ENCODE measurements around the gene IRF5. TPM values are rescaled to one million over a fixed set of nuclear protein-coding genes. Genes with fewer than 3 reads are reported as not detected.

The IRF5 gene
- total RNA-seq, 1 experiment from 2014 or later, result not detected

DNA sequence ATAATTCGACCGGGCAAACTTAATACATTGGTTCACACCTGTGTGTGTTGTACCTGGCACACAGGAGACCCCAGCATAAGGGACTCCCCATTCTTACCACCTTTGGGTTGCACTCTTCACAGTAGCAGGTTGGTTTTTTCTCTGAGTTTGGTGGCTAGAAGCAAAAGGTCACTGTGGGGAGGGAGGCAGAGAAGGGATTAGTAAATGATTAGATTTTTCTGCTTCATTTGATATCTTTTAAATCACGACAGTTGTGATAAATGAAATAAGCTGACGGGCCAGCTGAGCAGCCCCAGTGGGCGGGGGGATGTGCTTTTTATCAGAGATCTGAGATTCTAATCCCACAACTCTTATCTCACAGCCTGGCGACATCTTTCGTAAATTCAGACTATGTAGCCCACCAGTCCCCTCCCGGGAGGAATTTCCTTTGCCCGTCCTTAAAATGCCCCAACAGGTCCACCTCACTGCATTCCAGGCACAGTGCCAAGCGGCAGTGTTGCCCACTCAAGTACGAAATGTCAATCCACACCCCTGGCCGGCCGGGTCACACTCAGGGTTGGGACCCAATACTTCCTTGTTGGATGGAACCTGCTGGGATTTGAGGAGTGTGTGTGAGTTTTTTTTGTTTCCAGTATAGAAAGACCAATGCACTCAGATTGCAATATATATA, 16.7 kb upstream of the IRF5 start:
- ChIA-PET CTCF (no interaction called here), POLR2A (ENCODE audit: low non-redundant PET) (no interaction called here)
- no peak for DNase-seq (ENCODE audit: low spot score)
- H3K27ac ChIP-seq (ENCODE audit: low read depth, low read length, poor library complexity, severe bottlenecking), result no peak overlapping the region
- BruUV-seq (replicated peaks), result no TSS peak
- no peak overlapping the region for H3K4me3 ChIP-seq (ENCODE audit: low read depth, low read length, poor library complexity, severe bottlenecking)
- no peaks in the 10 kb centered on the region for H3K4me1 ChIP-seq (ENCODE audit: insufficient read depth, low read length, poor library complexity, severe bottlenecking)
- no peaks in the 10 kb centered on the region for H3K36me3 ChIP-seq (ENCODE audit: insufficient read depth, low read length, poor library complexity, severe bottlenecking)
- TF ChIP-seq, protein P1, sequence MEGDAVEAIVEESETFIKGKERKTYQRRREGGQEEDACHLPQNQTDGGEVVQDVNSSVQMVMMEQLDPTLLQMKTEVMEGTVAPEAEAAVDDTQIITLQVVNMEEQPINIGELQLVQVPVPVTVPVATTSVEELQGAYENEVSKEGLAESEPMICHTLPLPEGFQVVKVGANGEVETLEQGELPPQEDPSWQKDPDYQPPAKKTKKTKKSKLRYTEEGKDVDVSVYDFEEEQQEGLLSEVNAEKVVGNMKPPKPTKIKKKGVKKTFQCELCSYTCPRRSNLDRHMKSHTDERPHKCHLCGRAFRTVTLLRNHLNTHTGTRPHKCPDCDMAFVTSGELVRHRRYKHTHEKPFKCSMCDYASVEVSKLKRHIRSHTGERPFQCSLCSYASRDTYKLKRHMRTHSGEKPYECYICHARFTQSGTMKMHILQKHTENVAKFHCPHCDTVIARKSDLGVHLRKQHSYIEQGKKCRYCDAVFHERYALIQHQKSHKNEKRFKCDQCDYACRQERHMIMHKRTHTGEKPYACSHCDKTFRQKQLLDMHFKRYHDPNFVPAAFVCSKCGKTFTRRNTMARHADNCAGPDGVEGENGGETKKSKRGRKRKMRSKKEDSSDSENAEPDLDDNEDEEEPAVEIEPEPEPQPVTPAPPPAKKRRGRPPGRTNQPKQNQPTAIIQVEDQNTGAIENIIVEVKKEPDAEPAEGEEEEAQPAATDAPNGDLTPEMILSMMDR (conservative IDR thresholded peaks at IDR 0.05; ENCODE audit: low read depth, low read length), result no peak
- no peak for TF ChIP-seq EZH2 (IDR thresholded peaks at IDR 0.05; ENCODE audit: borderline replicate concordance, low read depth, low read length, poor library complexity, severe bottlenecking)
- H3K27me3 ChIP-seq (replicated peaks; ENCODE audit: insufficient read depth, low read depth, low read length, poor library complexity), result no peaks in the 10 kb centered on the region
- no peaks in the 10 kb centered on the region for H3K9me3 ChIP-seq (ENCODE audit: low read depth, low read length, poor library complexity, severe bottlenecking)
- intact Hi-C loops (cut with micrococcal nuclease; ENCODE audit: unreplicated experiment), result no loop called here

DNA sequence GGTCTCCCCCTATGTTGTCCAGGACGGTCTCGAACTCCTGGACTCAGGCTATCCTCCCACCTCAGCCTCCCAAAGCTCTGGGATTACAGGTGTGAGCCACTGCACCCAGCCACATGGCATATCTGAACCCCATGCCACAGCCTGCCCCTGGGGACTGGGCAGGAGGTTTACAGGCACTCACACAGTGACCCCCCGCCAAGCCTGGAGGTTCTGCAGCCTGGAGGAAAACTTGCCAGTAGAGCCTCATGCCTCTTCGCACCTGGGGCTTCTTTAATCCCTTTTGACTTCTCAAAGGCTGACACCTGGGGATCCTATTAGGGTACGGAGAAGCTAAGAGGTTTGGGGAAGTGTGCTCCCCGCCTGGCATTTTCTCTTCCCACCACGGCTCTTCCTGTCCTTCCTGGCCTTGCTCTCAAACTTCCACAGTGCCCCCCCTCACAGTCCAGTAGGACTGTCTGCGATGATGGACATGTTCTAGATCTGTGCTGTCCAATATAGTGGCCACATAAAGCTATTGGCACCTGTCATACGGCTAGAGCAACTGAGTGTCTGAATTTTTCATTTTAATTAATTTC, 15.8 kb upstream of the IRF5 start:
- ChIA-PET POLR2A (ENCODE audit: low non-redundant PET) (no interaction called here), CTCF (no interaction called here)
- Histone ChIP-seq H3K36me3 (ENCODE audit: insufficient read depth, low read length, poor library complexity, severe bottlenecking) (no peaks in the 10 kb centered on the region), H3K27me3 (replicated peaks; ENCODE audit: insufficient read depth, low read depth, low read length, poor library complexity) (no peaks in the 10 kb centered on the region), H3K4me3 (ENCODE audit: low read depth, low read length, poor library complexity, severe bottlenecking) (no peak overlapping the region), H3K9me3 (ENCODE audit: low read depth, low read length, poor library complexity, severe bottlenecking) (no peaks in the 10 kb centered on the region), H3K4me1 (ENCODE audit: insufficient read depth, low read length, poor library complexity, severe bottlenecking) (no peaks in the 10 kb centered on the region), H3K27ac (ENCODE audit: low read depth, low read length, poor library complexity, severe bottlenecking) (no peak overlapping the region)
- no peak for TF ChIP-seq EZH2 (IDR thresholded peaks at IDR 0.05; ENCODE audit: borderline replicate concordance, low read depth, low read length, poor library complexity, severe bottlenecking)
- TF ChIP-seq, protein P1 (conservative IDR thresholded peaks at IDR 0.05; ENCODE audit: low read depth, low read length), result no peak
- no TSS peak for BruUV-seq (replicated peaks)
- DNase-seq (ENCODE audit: low spot score), result no peak
- intact Hi-C loops (cut with micrococcal nuclease; ENCODE audit: unreplicated experiment), result no loop called here

DNA sequence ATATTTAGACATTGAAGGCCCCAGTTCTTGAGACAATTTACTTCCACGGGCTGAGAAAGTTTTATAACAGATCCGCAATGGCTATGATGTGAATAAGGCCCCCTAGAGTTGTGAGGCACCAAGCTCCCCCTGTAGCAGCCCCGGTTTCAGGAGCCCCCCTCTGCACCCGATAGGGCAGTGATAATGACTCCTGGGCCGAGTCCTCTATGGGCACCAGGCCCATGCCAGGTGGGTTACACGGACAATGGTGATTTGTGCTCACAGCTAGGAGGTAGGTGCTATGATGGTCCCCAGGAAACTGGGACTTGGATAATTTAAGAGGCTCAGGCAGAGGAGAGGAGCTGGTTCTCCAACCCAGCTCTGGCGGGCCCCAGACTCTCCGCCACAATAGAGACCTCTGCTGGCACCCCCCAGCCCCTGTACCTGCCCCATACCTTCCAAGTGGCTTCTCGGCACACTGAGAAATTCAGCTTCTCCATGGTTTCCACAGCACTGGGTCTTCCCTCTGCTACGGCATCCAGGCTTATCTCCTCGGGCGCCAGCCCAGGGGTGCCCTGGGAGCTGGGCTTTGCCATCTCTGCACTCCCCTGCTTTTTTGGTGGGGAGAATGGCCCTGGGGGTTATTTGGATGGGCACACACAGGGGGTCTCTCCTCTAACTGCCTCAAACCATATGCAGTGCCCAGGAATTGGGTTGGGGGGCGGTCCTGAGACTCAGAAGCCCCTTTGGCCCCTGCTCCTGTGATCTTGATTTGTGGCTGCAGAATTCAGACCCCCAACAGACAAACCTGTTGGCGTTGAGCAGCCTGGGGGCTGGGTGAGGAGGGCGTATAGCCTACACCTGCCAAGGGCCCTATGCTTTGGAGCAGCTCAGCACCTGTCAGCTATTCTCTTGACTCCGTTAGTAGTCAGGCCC, 15.0 kb upstream of the IRF5 start:
- Histone ChIP-seq H3K27ac (ENCODE audit: low read depth, low read length, poor library complexity, severe bottlenecking) (no peak overlapping the region), H3K4me1 (ENCODE audit: insufficient read depth, low read length, poor library complexity, severe bottlenecking) (no peaks in the 10 kb centered on the region), H3K36me3 (ENCODE audit: insufficient read depth, low read length, poor library complexity, severe bottlenecking) (no peaks in the 10 kb centered on the region), H3K9me3 (ENCODE audit: low read depth, low read length, poor library complexity, severe bottlenecking) (no peaks in the 10 kb centered on the region), H3K4me3 (ENCODE audit: low read depth, low read length, poor library complexity, severe bottlenecking) (no peak overlapping the region), H3K27me3 (replicated peaks; ENCODE audit: insufficient read depth, low read depth, low read length, poor library complexity) (no peaks in the 10 kb centered on the region)
- DNase-seq (ENCODE audit: low spot score), result no peak
- BruUV-seq (replicated peaks), result no TSS peak
- intact Hi-C loops (cut with micrococcal nuclease; ENCODE audit: unreplicated experiment), result no loop called here
- ChIA-PET POLR2A (ENCODE audit: low non-redundant PET) (no interaction called here), CTCF (no interaction called here)
- TF ChIP-seq, protein P1 (conservative IDR thresholded peaks at IDR 0.05; ENCODE audit: low read depth, low read length), result no peak
- TF ChIP-seq EZH2 (IDR thresholded peaks at IDR 0.05; ENCODE audit: borderline replicate concordance, low read depth, low read length, poor library complexity, severe bottlenecking), result no peak
